ENCODE measurements around the gene CASP6.

DNA sequence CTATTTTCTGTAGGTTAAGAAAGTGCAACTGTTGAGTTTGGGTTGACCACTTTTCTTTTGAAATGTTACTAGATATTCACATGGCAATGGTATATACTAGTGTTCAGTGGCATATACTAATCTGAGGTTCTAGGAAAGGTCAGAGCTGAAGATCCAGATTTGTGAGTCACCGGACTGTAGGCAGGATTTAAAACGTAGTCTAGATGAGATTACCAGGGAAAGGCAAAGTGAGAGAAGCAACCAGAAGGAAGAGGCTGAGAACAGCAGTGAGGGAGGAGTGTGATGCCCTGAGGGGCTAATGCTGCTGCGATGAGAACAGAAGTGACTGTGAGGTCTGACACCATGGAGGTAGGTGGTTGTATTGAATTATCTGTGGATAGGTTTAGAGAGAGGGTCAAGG, 36.3 kb upstream of the CASP6 start:
- TF ChIP-seq, protein P1, sequence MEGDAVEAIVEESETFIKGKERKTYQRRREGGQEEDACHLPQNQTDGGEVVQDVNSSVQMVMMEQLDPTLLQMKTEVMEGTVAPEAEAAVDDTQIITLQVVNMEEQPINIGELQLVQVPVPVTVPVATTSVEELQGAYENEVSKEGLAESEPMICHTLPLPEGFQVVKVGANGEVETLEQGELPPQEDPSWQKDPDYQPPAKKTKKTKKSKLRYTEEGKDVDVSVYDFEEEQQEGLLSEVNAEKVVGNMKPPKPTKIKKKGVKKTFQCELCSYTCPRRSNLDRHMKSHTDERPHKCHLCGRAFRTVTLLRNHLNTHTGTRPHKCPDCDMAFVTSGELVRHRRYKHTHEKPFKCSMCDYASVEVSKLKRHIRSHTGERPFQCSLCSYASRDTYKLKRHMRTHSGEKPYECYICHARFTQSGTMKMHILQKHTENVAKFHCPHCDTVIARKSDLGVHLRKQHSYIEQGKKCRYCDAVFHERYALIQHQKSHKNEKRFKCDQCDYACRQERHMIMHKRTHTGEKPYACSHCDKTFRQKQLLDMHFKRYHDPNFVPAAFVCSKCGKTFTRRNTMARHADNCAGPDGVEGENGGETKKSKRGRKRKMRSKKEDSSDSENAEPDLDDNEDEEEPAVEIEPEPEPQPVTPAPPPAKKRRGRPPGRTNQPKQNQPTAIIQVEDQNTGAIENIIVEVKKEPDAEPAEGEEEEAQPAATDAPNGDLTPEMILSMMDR (IDR thresholded peaks at IDR 0.05; ENCODE audit: insufficient read depth, low read length, poor library complexity, severe bottlenecking): no peak
- no peak for TF ChIP-seq EZH2phosphoT487 (conservative IDR thresholded peaks at IDR 0.05; ENCODE audit: low read length)
